Hepatocyte (in vitro differentiated cells): ENCODE results near the gene GARS1. TPM values are rescaled to one million over a fixed set of nuclear protein-coding genes. Genes with fewer than 3 reads are reported as not detected.
"Not testable (repeated sequence)": the region's sequence is repeated elsewhere in the genome, so short reads cannot be mapped to it uniquely, and the experiment has no call there.

Experiments
- DNase-seq: peaks from one replicate; pipeline ENCODE4 v3.0.0-alpha.2; 2016; ENCODE audit warnings: low spot score
- H2AFZ ChIP-seq: fragments of 200-600 bp; sonication (generic); 2 replicates; pipeline ENCODE4 v1.6.0; 2016; ENCODE audit warnings: antibody characterized with exemption, mild to moderate bottlenecking
- H3K27ac ChIP-seq: fragments of 200-600 bp; sonication (generic); 2 replicates; pipeline ENCODE4 v1.5.1; 2016; ENCODE audit warnings: mild to moderate bottlenecking
- H3K27me3 ChIP-seq: fragments of 200-600 bp; sonication (generic); 2 replicates; pipeline ENCODE4 v1.6.1; 2016
- H3K36me3 ChIP-seq: fragments of 200-600 bp; sonication (generic); replicated peaks from 2 replicates; pipeline ENCODE4 v1.5.1; 2016; ENCODE audit warnings: low read depth; ENCODE audit not compliant: insufficient read depth
- H3K4me1 ChIP-seq: fragments of 200-600 bp; sonication (generic); 2 replicates; pipeline ENCODE4 v1.5.1; 2016; ENCODE audit warnings: mild to moderate bottlenecking, moderate library complexity; ENCODE audit not compliant: insufficient read depth
- H3K4me2 ChIP-seq: fragments of 200-600 bp; sonication (generic); 2 replicates; pipeline ENCODE4 v1.6.0; 2016
- H3K4me3 ChIP-seq: fragments of 200-600 bp; sonication (generic); 2 replicates; pipeline ENCODE4 v1.5.1; 2016; ENCODE audit warnings: mild to moderate bottlenecking
- H3K79me2 ChIP-seq: fragments of 200-600 bp; sonication (generic); 2 replicates; pipeline ENCODE4 v1.6.0; 2017; ENCODE audit warnings: mild to moderate bottlenecking
- H3K9me2 ChIP-seq: fragments of 200-600 bp; sonication (generic); replicated peaks from 2 replicates; pipeline ENCODE4 v1.6.0; 2017; ENCODE audit warnings: mild to moderate bottlenecking; ENCODE audit not compliant: insufficient read depth
- H3K9me3 ChIP-seq: fragments of 200-600 bp; sonication (generic); 2 replicates; pipeline ENCODE4 v1.5.1; 2016; ENCODE audit warnings: low read depth, mild to moderate bottlenecking
- H4K20me1 ChIP-seq: fragments of 200-600 bp; sonication (generic); 2 replicates; pipeline ENCODE4 v1.6.0; 2016; ENCODE audit warnings: mild to moderate bottlenecking; ENCODE audit not compliant: insufficient read depth, poor library complexity, severe bottlenecking
- EZH2 ChIP-seq: fragments of 200-600 bp; sonication (generic); IDR thresholded peaks from 2 replicates; pipeline ENCODE4 v1.6.1; 2016; ENCODE audit warnings: antibody characterized with exemption, mild to moderate bottlenecking, borderline replicate concordance
- EZH2phosphoT487 ChIP-seq: fragments of 200-600 bp; sonication (generic); IDR thresholded peaks from one replicate; pipeline ENCODE4 v1.6.1; 2018; ENCODE audit warnings: antibody characterized with exemption, mild to moderate bottlenecking, low read depth, moderate library complexity; ENCODE audit not compliant: unreplicated experiment, severe bottlenecking
- WGBS: methylation state at CpG from one replicate; pipeline ENCODE4 v1.1.6; 2016; ENCODE audit warnings: low lambda C conversion rate; ENCODE audit errors: missing lambda C conversion rate; 5-methylcytosine and 5-hydroxymethylcytosine counted together
- polyA plus RNA-seq: library from polyadenylated mRNA; unstranded; fragments of >200 nt; fragmentation: Nextera tagmentation; extraction: Ambion mirVana; gene quantifications from 2 replicates; pipeline ENCODE4 v1.2.1, GENCODE V29; 2016
- total RNA-seq: library from RNA; depleted of rRNA; stranded (reverse); fragments of >200 nt; gene quantifications from 2 replicates; pipeline ENCODE4 v1.2.3, GENCODE V29; 2014
- TF ChIP-seq, protein P1 (sequence below): fragments of 200-600 bp; sonication (generic); IDR thresholded peaks from 2 replicates; pipeline ENCODE4 v1.5.1; 2016; ENCODE audit warnings: antibody characterized with exemption, mild to moderate bottlenecking; ENCODE audit not compliant: poor library complexity

GARS1 gene
- total and polyA plus RNA-seq, 2 experiments from 2014 or later: 131 to 163 TPM

DNA sequence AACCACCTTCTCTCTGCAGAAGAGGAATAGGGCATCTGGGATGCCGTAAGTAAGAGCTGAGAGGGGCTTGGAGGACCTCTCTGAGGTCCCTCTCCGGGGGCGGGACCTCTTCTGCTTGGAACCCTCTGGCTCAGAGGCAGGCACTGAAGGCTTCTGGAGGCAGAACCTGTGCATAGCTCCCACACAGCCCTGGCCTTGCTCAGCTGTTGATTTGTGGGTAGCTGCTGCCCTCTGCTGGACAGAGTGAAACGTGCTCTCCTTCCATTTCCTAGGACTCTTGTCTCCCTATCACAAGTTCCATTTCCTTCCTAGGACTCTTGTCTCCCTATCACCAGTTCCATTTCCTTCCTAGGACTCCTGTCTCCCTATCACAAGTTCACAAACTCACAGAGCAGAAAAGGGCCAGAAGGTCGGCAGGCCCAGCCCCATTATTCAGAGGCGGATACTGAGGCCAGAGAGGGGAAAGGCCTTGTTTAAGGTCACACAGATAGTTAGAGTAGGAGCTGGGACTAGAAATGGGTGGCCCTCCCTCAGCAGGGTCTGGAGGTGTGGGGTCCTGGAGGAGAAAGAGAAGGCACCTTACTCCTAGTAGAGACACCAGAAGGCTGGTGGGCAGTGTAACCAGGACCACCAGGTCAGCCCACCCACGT, 30.3 kb upstream of the GARS1 start:
- no peak overlapping the region for H3K4me3 ChIP-seq
- 37% methylated on average over 7 of the region's 7 CpGs for WGBS
- peaks cover 3% of the 10 kb centered on the region for H3K4me1 ChIP-seq
- peak; percentile 90 for DNase-seq
- no peaks in the 10 kb centered on the region for H3K79me2 ChIP-seq
- no peaks in the 10 kb centered on the region for H3K9me2 ChIP-seq
- no peaks in the 10 kb centered on the region for H3K27me3 ChIP-seq
- TF ChIP-seq EZH2: no peak
- no peak for TF ChIP-seq EZH2phosphoT487
- TF ChIP-seq, protein P1, sequence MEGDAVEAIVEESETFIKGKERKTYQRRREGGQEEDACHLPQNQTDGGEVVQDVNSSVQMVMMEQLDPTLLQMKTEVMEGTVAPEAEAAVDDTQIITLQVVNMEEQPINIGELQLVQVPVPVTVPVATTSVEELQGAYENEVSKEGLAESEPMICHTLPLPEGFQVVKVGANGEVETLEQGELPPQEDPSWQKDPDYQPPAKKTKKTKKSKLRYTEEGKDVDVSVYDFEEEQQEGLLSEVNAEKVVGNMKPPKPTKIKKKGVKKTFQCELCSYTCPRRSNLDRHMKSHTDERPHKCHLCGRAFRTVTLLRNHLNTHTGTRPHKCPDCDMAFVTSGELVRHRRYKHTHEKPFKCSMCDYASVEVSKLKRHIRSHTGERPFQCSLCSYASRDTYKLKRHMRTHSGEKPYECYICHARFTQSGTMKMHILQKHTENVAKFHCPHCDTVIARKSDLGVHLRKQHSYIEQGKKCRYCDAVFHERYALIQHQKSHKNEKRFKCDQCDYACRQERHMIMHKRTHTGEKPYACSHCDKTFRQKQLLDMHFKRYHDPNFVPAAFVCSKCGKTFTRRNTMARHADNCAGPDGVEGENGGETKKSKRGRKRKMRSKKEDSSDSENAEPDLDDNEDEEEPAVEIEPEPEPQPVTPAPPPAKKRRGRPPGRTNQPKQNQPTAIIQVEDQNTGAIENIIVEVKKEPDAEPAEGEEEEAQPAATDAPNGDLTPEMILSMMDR: peak; percentile 89
- H4K20me1 ChIP-seq: no peaks in the 10 kb centered on the region
- H3K36me3 ChIP-seq: no peaks in the 10 kb centered on the region
- no peak overlapping the region for H2AFZ ChIP-seq
- no peak overlapping the region for H3K27ac ChIP-seq
- H3K9me3 ChIP-seq: no peaks in the 10 kb centered on the region
- H3K4me2 ChIP-seq: no peak overlapping the region

DNA sequence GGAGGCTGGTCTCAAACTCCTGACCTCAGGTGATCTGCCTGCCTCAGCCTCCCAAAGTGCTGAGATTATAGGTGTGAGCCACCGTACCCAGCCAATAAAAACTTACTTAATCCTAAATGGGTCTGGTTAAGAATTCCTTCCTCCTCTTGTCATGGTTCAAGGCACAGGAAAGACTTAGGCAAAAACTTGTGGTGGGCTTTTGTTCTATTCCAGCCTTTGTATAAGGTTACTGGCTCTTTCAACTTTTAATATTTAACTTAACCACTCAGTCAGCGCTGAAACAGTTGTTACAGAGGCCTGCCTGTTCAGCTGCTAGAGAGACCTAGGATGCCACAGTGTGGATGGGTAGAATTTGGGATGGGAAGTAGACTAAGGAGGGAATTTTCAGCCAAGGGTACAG, 28.1 kb upstream of the GARS1 start:
- Histone ChIP-seq H3K27ac (no peak overlapping the region), H3K9me3 (no peaks in the 10 kb centered on the region), H3K4me2 (no peak overlapping the region), H3K4me3 (no peak overlapping the region), H3K79me2 (no peaks in the 10 kb centered on the region), H3K9me2 (no peaks in the 10 kb centered on the region), H2AFZ (no peak overlapping the region), H3K36me3 (no peaks in the 10 kb centered on the region), H3K4me1 (peaks cover 3% of the 10 kb centered on the region), H4K20me1 (no peaks in the 10 kb centered on the region), H3K27me3 (no peaks in the 10 kb centered on the region)
- DNase-seq: no peak
- WGBS: 79% methylated on average over 2 of the region's 2 CpGs
- TF ChIP-seq EZH2phosphoT487: no peak
- TF ChIP-seq, protein P1: no peak

DNA sequence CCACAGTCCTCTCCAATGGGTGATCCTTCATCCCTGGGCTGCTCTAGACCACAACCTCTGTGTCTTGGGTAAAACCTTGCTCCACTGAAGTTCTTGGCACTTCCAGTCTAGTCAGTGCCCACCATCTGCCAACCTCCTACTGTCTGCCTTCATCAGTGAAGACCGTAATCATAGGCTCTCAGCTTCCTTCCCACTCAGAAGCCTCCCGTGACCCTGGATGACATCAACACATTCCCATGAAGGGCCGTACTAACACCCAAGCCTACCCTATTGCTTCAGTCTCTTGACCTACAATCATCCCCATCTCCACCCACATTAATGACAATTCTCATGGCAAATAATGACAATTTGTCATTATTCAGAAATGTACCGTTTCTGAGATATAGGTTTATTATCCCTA, 27.6 kb upstream of the GARS1 start:
- Histone ChIP-seq H3K9me2 (no peaks in the 10 kb centered on the region), H3K4me2 (no peak overlapping the region), H2AFZ (no peak overlapping the region), H3K36me3 (no peaks in the 10 kb centered on the region), H3K27ac (no peak overlapping the region), H3K79me2 (no peaks in the 10 kb centered on the region), H3K4me1 (peaks cover 3% of the 10 kb centered on the region), H3K27me3 (no peaks in the 10 kb centered on the region), H3K9me3 (no peaks in the 10 kb centered on the region), H3K4me3 (no peak overlapping the region), H4K20me1 (no peaks in the 10 kb centered on the region)
- DNase-seq: no peak
- WGBS: 93% methylated on average over 4 of the region's 4 CpGs
- TF ChIP-seq EZH2phosphoT487 (no peak), EZH2 (no peak)
- TF ChIP-seq, protein P1: no peak

DNA sequence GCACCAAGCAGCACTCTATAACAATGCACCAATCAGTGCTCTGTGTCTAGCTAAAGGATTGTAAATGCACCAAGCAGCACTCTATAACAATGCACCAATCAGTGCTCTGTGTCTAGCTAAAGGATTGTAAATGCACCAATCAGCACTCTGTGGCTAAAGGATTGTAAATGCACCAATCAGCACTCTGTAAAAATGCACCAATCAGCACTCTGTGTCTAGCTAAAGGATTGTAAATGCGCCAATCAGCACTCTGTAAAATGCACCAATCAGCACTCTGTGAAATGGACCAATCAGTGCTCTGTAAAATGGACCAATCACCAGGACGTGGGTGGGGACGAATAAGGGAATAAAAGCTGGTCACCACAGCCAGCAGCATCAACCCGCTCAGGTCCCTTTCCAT, 24.4 kb upstream of the GARS1 start:
- H2AFZ ChIP-seq, H3K4me2 ChIP-seq, H3K27ac ChIP-seq, H3K27me3 ChIP-seq, H3K79me2 ChIP-seq, DNase-seq, H3K4me1 ChIP-seq, H3K9me3 ChIP-seq, H3K36me3 ChIP-seq, H4K20me1 ChIP-seq, H3K4me3 ChIP-seq, H3K9me2 ChIP-seq: not testable (repeated sequence)
- WGBS: 98% methylated on average over 4 of the region's 4 CpGs
